ENCODE results near the gene OR2G3. TPM values are rescaled to one million over a fixed set of nuclear protein-coding genes. Genes with fewer than 3 reads are reported as not detected.

Gene OR2G3
- total and polyA plus RNA-seq, 9 of the 15 experiments (the other 6 are each of a cell fraction or from before 2014, with no cell fraction given) = not detected

DNA sequence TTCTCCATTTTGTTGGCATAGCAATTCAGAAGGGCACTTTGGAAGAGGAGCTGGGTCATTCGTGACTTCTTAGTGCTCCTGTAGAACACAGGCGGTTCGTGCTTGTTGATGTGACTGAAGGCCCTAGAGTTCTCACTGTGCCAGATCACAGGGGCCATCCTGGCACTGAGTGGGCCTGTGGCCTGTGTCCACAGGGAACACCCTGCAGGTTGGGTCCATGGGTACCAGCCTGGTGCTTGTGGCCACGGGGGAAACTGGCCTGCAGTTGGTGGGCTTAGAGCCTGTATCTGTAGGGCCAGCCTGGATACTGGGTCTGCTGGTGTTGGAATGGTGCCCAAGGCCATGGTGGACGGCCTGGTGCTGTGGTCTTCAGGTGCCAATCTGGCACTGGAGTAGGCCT is 9.2 kb downstream of the OR2G3 start:
- H2AFZ ChIP-seq (ENCODE audit: low read depth, low read length) = no peak overlapping the region
- BruUV-seq (replicated peaks) = no TSS peak
- in situ Hi-C loops (cut with MboI) (no loop called here), intact Hi-C loops (cut with micrococcal nuclease) (no loop called here)
- H3K9ac ChIP-seq (ENCODE audit: insufficient read depth in 1 of 2, low read depth in 2 of 2, low read length in 2 of 2) = no peak overlapping the region
- FAIRE-seq (no peak), ATAC-seq (no peak), DNase-seq (ENCODE audit: extremely low read depth in 1 of 4, low spot score in 3 of 4) (no peak)
- ChIA-PET POLR2A (interaction anchor here (0.6 kb wide), 1 partner anchor 12 kb away, joined by 3 read pairs; no protein-coding TSS in a partner anchor), CTCF (ENCODE audit: low intra/inter-chr PET ratio) (no interaction called here)
- no peak overlapping the region for H3K4me2 ChIP-seq (ENCODE audit: insufficient read depth, low read length)
- no peaks in the 10 kb centered on the region for H3K36me3 ChIP-seq (ENCODE audit: control insufficient read depth, insufficient read depth, low read length)
- H4K20me1 ChIP-seq (replicated peaks; ENCODE audit: control insufficient read depth, insufficient read depth, low read length) = no peaks in the 10 kb centered on the region
- no peaks in the 10 kb centered on the region for H3K79me2 ChIP-seq (ENCODE audit: control insufficient read depth, insufficient read depth, low read length)
- H3K9me1 ChIP-seq (ENCODE audit: control insufficient read depth, insufficient read depth, low read length) = no peaks in the 10 kb centered on the region
- no peaks in the 10 kb centered on the region for H3K27me3 ChIP-seq (ENCODE audit: control insufficient read depth in 2 of 2, insufficient read depth in 2 of 2, low read length in 2 of 2)
- 2% methylated on average over 5 of the region's 5 CpGs for WGBS (ENCODE audit: insufficient coverage, low coverage, missing lambda C conversion rate)
- H3K27ac ChIP-seq (ENCODE audit: extremely low read depth, low read depth, low read length) = no peak overlapping the region
- H3K9me3 ChIP-seq (replicated peaks; ENCODE audit: control insufficient read depth, insufficient read depth, low read depth, low read length) = no peaks in the 10 kb centered on the region
- H3K4me1 ChIP-seq (replicated peaks in 1 of 2; ENCODE audit: control insufficient read depth in 2 of 2, insufficient read depth in 2 of 2, low read length in 2 of 2) = no peaks in the 10 kb centered on the region
- no peak overlapping the region for H3K4me3 ChIP-seq
- TF ChIP-seq RBM15 (IDR thresholded peaks at IDR 0.05; ENCODE audit: insufficient read depth, low read length) (no peak), ZBTB11 (CRISPR knock-in tag; IDR thresholded peaks at IDR 0.05) (no peak), CEBPB (tag; IDR thresholded peaks at IDR 0.05) (no peak), SAFB2 (IDR thresholded peaks at IDR 0.05; ENCODE audit: borderline replicate concordance, low read depth, low read length, severe bottlenecking) (no peak), ZFP30 (CRISPR knock-in tag; IDR thresholded peaks at IDR 0.05; ENCODE audit: borderline replicate concordance) (no peak), ESRRB (CRISPR knock-in tag; IDR thresholded peaks at IDR 0.05; ENCODE audit: borderline replicate concordance) (no peak), PPARD (CRISPR knock-in tag; IDR thresholded peaks at IDR 0.05) (no peak), CBFB (CRISPR knock-in tag; IDR thresholded peaks at IDR 0.05) (no peak)
- TF ChIP-seq, protein P1, sequence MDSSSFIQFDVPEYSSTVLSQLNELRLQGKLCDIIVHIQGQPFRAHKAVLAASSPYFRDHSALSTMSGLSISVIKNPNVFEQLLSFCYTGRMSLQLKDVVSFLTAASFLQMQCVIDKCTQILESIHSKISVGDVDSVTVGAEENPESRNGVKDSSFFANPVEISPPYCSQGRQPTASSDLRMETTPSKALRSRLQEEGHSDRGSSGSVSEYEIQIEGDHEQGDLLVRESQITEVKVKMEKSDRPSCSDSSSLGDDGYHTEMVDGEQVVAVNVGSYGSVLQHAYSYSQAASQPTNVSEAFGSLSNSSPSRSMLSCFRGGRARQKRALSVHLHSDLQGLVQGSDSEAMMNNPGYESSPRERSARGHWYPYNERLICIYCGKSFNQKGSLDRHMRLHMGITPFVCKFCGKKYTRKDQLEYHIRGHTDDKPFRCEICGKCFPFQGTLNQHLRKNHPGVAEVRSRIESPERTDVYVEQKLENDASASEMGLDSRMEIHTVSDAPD (CRISPR knock-in tag; IDR thresholded peaks at IDR 0.05) = no peak
- TF ChIP-seq, protein P2, sequence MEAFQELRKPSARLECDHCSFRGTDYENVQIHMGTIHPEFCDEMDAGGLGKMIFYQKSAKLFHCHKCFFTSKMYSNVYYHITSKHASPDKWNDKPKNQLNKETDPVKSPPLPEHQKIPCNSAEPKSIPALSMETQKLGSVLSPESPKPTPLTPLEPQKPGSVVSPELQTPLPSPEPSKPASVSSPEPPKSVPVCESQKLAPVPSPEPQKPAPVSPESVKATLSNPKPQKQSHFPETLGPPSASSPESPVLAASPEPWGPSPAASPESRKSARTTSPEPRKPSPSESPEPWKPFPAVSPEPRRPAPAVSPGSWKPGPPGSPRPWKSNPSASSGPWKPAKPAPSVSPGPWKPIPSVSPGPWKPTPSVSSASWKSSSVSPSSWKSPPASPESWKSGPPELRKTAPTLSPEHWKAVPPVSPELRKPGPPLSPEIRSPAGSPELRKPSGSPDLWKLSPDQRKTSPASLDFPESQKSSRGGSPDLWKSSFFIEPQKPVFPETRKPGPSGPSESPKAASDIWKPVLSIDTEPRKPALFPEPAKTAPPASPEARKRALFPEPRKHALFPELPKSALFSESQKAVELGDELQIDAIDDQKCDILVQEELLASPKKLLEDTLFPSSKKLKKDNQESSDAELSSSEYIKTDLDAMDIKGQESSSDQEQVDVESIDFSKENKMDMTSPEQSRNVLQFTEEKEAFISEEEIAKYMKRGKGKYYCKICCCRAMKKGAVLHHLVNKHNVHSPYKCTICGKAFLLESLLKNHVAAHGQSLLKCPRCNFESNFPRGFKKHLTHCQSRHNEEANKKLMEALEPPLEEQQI (IDR thresholded peaks at IDR 0.05) = no peak
